ENCODE results near the gene JAML.

- TF ChIP-seq CTCF (IDR thresholded peaks at IDR 0.05; ENCODE audit: low read length), result no peak
- no peak for TF ChIP-seq EZH2 (IDR thresholded peaks at IDR 0.05; ENCODE audit: borderline replicate concordance, low read length)
These were observed 58.2 kb downstream of the JAML start for GRCh38 chr11:118166641-118167040.

Data from OCI-LY1 (cell line).